A549 (cell line): ENCODE measurements around the gene CDC26. TPM values are rescaled to one million over a fixed set of nuclear protein-coding genes. Genes with fewer than 3 reads are reported as not detected.
A peak's percentile ranks its signal among the peaks of the same experiment; 100 is the strongest.

Source experiments
- ATAC-seq, 2 experiments: fragments of 200-7000 bp in 1 of 2; fragments of >200 bp in 1 of 2; cut with Nextera tagmentation in 1 of 2; cut with Tn5 transposase in 1 of 2; 3 replicates each; pipeline versions ENCODE4 v1.8.0 to v1.9.1; 2018 to 2020; ENCODE audit warnings: mild to moderate bottlenecking in 1 of 2, moderate library complexity in 1 of 2
- CTCF ChIA-PET: fragments of 300-600 bp; sonication (Branson Sonifier 250); formaldehyde crosslinking; extraction: SDS; loops from one replicate; lab custom pipeline; 2021; ENCODE audit warnings: antibody characterized with exemption, inconsistent platforms; lab: Yijun Ruan, JAX
- POLR2A ChIA-PET: fragments of 350-600 bp; formaldehyde crosslinking; extraction: SDS; loops from one replicate; lab custom pipeline; 2021; ENCODE audit warnings: antibody characterized with exemption, inconsistent platforms; lab: Yijun Ruan, JAX
- DNase-seq, 2 experiments: peaks; one replicate each; pipeline versions ENCODE4 v3.0.0 to v3.0.0-alpha.2; 2011 to 2016; ENCODE audit warnings: low read depth in 1 of 2, low spot score in 1 of 2
- FAIRE-seq: peaks from 2 replicates; lab custom pipeline; 2011; peaks lifted over from hg19 to GRCh38; lab: Jason Lieb, UNC
- H3K27ac ChIP-seq, 2 experiments: fragments of >200 bp; sonication (Bioruptor Twin); formaldehyde crosslinking; 3 replicates each; pipeline ENCODE4 v1.5.1; 2016 to 2017
- H3K4me1 ChIP-seq: fragments of >200 bp; sonication (Bioruptor Twin); formaldehyde crosslinking; 3 replicates; pipeline ENCODE4 v1.6.1; 2016
- H3K4me2 ChIP-seq: fragments of >200 bp; sonication (Bioruptor Twin); formaldehyde crosslinking; 3 replicates; pipeline ENCODE4 v1.6.1; 2016
- H3K4me3 ChIP-seq: fragments of >200 bp; sonication (Bioruptor Twin); formaldehyde crosslinking; 3 replicates; pipeline ENCODE4 v1.5.1; 2016
- H3K9me3 ChIP-seq: fragments of >200 bp; sonication (Bioruptor Twin); formaldehyde crosslinking; 3 replicates; pipeline ENCODE4 v1.6.1; 2016
- ATOH8 ChIP-seq: fragments of 250-450 bp; sonication (Bioruptor Pico); IDR thresholded peaks from 2 replicates; pipeline ENCODE4 v1.5.0; 2020; ENCODE audit warnings: low read depth, mild to moderate bottlenecking, moderate library complexity
- BHLHE40 ChIP-seq: IDR thresholded peaks from 2 replicates; pipeline ENCODE4 v1.6.1; 2012; ENCODE audit warnings: low read depth, low read length, inconsistent platforms
- CEBPB ChIP-seq, 2 experiments: fragments of >200 bp in 1 of 2; sonication (Bioruptor Twin) in 1 of 2; formaldehyde crosslinking in 1 of 2; IDR thresholded peaks; 2 replicates each; pipeline ENCODE4 v1.6.1; 2012 to 2016
- EP300 ChIP-seq, 2 experiments: fragments of >200 bp; sonication (Bioruptor Twin); formaldehyde crosslinking; IDR thresholded peaks; 2 replicates in 1 of 2; 3 replicates in 1 of 2; pipeline ENCODE4 v1.6.1; 2016 to 2017
- FOSL2 ChIP-seq, 2 experiments: fragments of 450-650 bp in 1 of 2; fragments of >200 bp in 1 of 2; sonication (Bioruptor Twin) in 1 of 2; formaldehyde crosslinking; IDR thresholded peaks; 2 replicates each; pipeline versions ENCODE4 v1.5.0 to v1.6.1; 2016 to 2020; ENCODE audit warnings: mild to moderate bottlenecking in 1 of 2, moderate library complexity in 1 of 2
- GATA3 ChIP-seq: IDR thresholded peaks from 2 replicates; pipeline ENCODE4 v1.6.1; 2012; ENCODE audit warnings: borderline replicate concordance
- HEYL ChIP-seq: fragments of 250-450 bp; sonication (Bioruptor Pico); IDR thresholded peaks from 2 replicates; pipeline ENCODE4 v1.8.0; 2021; ENCODE audit warnings: mild to moderate bottlenecking, moderate library complexity
- HOXA7 ChIP-seq: fragments of 250-450 bp; sonication (Bioruptor Pico); IDR thresholded peaks from 2 replicates; pipeline ENCODE4 v1.5.0; 2020; ENCODE audit warnings: mild to moderate bottlenecking, moderate library complexity
- JUN ChIP-seq, 2 experiments: fragments of >200 bp; sonication (Bioruptor Twin); formaldehyde crosslinking; IDR thresholded peaks; 2 replicates in 1 of 2; 3 replicates in 1 of 2; pipeline ENCODE4 v1.6.1; 2016 to 2017
- KDM5A ChIP-seq: fragments of 200-600 bp; sonication (generic); IDR thresholded peaks from 2 replicates; pipeline ENCODE4 v1.6.1; 2016; ENCODE audit warnings: antibody characterized with exemption, mild to moderate bottlenecking
- NPAS2 ChIP-seq: fragments of 250-450 bp; sonication (Bioruptor Pico); IDR thresholded peaks from 2 replicates; pipeline ENCODE4 v1.8.0; 2022; ENCODE audit warnings: mild to moderate bottlenecking, moderate library complexity, borderline replicate concordance
- PHF8 ChIP-seq: fragments of 200-600 bp; sonication (generic); IDR thresholded peaks from 2 replicates; pipeline ENCODE4 v1.6.1; 2016; ENCODE audit warnings: low read depth, mild to moderate bottlenecking, antibody characterized with exemption, moderate library complexity, borderline replicate concordance
- POLR2AphosphoS2 ChIP-seq: conservative IDR thresholded peaks from 2 replicates; pipeline ENCODE4 v1.6.1; 2012; ENCODE audit warnings: low read length, improper control_type of control experiment, inconsistent platforms
- RCOR1 ChIP-seq: fragments of 150-350 bp; IDR thresholded peaks from 2 replicates; pipeline ENCODE4 v1.6.1; 2014; ENCODE audit warnings: antibody characterized with exemption, low read length, low read depth
- RFX5 ChIP-seq: fragments of 450-650 bp; IDR thresholded peaks from 2 replicates; pipeline ENCODE4 v1.7.1; 2014; ENCODE audit warnings: antibody characterized with exemption, mild to moderate bottlenecking, moderate library complexity
- RNF2 ChIP-seq: fragments of 200-600 bp; sonication (generic); IDR thresholded peaks from 2 replicates; pipeline ENCODE4 v1.6.1; 2016; ENCODE audit warnings: low read depth, mild to moderate bottlenecking, antibody characterized with exemption, moderate library complexity, borderline replicate concordance
- SREBF2 ChIP-seq: fragments of 450-650 bp; IDR thresholded peaks from 2 replicates; pipeline ENCODE4 v1.6.1; 2014; ENCODE audit warnings: mild to moderate bottlenecking, moderate library complexity
- TFCP2L1 ChIP-seq: fragments of 250-450 bp; sonication (Bioruptor Pico); IDR thresholded peaks from 2 replicates; pipeline ENCODE4 v1.5.0; 2021; ENCODE audit warnings: mild to moderate bottlenecking
- TP53 ChIP-seq: fragments of 250-450 bp; sonication (Bioruptor Pico); IDR thresholded peaks from 2 replicates; pipeline ENCODE4 v1.5.0; 2021; ENCODE audit warnings: mild to moderate bottlenecking, moderate library complexity
- ZNF302 ChIP-seq: fragments of 250-450 bp; sonication (Bioruptor Pico); IDR thresholded peaks from 2 replicates; pipeline ENCODE4 v1.9.0; 2021; ENCODE audit warnings: inconsistent platforms, mild to moderate bottlenecking, moderate library complexity
- ZSCAN20 ChIP-seq: fragments of 250-450 bp; sonication (Bioruptor Pico); IDR thresholded peaks from 2 replicates; pipeline ENCODE4 v1.8.0; 2022; ENCODE audit warnings: mild to moderate bottlenecking, moderate library complexity
- WGBS: methylation state at CpG from one replicate; pipeline ENCODE4 v1.1.6; 2017; ENCODE audit errors: missing lambda C conversion rate; 5-methylcytosine and 5-hydroxymethylcytosine counted together
- polyA plus RNA-seq, 4 experiments: library from polyadenylated mRNA; depleted of rRNA in 3 of 4; stranded (reverse); fragments of >200 nt; fragmentation: RNase III in 1 of 4; extraction: RNeasy Plus Mini Kit Qiagen cat#74134 plus additional on column Dnase treatment in 1 of 4; gene quantifications; 2 replicates in 3 of 4; 3 replicates in 1 of 4; pipeline ENCODE4 v1.2.3, GENCODE V29; 2011 to 2017
- TF ChIP-seq, protein P1 (sequence below): IDR thresholded peaks from 2 replicates; pipeline ENCODE4 v1.6.1; 2012
- TF ChIP-seq, protein P2 (sequence below): fragments of >200 bp; sonication (Bioruptor Twin); formaldehyde crosslinking; IDR thresholded peaks from 3 replicates; pipeline ENCODE4 v1.6.1; 2016
- TF ChIP-seq, protein P3 (sequence below): IDR thresholded peaks from 2 replicates; pipeline ENCODE4 v1.6.1; 2012
- TF ChIP-seq, protein P4 (sequence below): fragments of 250-450 bp; sonication (Bioruptor Pico); IDR thresholded peaks from 2 replicates; pipeline ENCODE4 v1.5.0; 2021; ENCODE audit warnings: mild to moderate bottlenecking, moderate library complexity, borderline replicate concordance

The CDC26 gene
- polyA plus RNA-seq, 2 of the 4 experiments (the other 2 are of a cell fraction): 69.0 to 80.7 TPM

DNA sequence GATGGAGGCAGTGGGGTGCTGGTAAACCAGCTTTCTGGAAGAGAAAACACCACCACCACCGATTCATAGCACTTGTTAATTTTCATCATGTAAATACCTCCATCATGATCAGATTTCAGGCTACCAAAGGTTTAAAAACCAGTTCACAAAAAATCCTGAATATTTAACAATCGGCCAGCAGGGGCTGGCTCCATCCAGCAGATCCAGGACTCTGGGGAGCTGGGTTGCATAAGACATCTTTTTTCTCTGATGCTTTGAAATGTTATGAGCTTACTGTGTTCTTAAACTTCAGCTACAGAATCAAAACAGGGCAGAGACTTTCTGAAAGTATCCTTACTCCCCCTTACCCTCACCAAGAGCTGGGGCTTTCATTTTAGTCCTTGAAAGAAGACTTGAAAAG, 42.4 kb upstream of the CDC26 start:
- WGBS: 20% methylated on average over 2 of the region's 2 CpGs
- H3K27ac ChIP-seq: no peak overlapping the region
- ChIA-PET POLR2A (no interaction called here), CTCF (interaction anchor here (0.8 to 4.3 kb wide), 9 partner anchors 10 to 341 kb away, joined by 3 to 13 read pairs (median 5); partner anchors contain the start of genes ALAD, CDC26, PRPF4 and WDR31)
- no peak for FAIRE-seq
- TF ChIP-seq NPAS2 (CRISPR knock-in tag) (no peak), FOSL2 (IDR thresholded peaks at IDR 0.05) (no peak), FOSL2 (CRISPR knock-in tag; IDR thresholded peaks at IDR 0.05) (no peak), HEYL (CRISPR knock-in tag) (no peak), TFCP2L1 (no peak), HOXA7 (CRISPR knock-in tag) (no peak), GATA3 (no peak), POLR2AphosphoS2 (no peak), CEBPB (IDR thresholded peaks at IDR 0.05) (no peak), TP53 (no peak)
- TF ChIP-seq, protein P1, sequence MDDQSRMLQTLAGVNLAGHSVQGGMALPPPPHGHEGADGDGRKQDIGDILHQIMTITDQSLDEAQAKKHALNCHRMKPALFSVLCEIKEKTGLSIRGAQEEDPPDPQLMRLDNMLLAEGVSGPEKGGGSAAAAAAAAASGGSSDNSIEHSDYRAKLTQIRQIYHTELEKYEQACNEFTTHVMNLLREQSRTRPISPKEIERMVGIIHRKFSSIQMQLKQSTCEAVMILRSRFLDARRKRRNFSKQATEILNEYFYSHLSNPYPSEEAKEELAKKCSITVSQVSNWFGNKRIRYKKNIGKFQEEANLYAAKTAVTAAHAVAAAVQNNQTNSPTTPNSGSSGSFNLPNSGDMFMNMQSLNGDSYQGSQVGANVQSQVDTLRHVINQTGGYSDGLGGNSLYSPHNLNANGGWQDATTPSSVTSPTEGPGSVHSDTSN: no peak
- TF ChIP-seq, protein P2, sequence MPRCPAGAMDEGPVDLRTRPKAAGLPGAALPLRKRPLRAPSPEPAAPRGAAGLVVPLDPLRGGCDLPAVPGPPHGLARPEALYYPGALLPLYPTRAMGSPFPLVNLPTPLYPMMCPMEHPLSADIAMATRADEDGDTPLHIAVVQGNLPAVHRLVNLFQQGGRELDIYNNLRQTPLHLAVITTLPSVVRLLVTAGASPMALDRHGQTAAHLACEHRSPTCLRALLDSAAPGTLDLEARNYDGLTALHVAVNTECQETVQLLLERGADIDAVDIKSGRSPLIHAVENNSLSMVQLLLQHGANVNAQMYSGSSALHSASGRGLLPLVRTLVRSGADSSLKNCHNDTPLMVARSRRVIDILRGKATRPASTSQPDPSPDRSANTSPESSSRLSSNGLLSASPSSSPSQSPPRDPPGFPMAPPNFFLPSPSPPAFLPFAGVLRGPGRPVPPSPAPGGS: no peak
- no peaks in the 10 kb centered on the region for H3K4me1 ChIP-seq
- DNase-seq: no peak
- ATAC-seq: peak; percentile 50 to 61; a peak in 3 of 6 replicates
- no peak overlapping the region for H3K4me2 ChIP-seq
- no peaks in the 10 kb centered on the region for H3K9me3 ChIP-seq
- H3K4me3 ChIP-seq: no peak overlapping the region

DNA sequence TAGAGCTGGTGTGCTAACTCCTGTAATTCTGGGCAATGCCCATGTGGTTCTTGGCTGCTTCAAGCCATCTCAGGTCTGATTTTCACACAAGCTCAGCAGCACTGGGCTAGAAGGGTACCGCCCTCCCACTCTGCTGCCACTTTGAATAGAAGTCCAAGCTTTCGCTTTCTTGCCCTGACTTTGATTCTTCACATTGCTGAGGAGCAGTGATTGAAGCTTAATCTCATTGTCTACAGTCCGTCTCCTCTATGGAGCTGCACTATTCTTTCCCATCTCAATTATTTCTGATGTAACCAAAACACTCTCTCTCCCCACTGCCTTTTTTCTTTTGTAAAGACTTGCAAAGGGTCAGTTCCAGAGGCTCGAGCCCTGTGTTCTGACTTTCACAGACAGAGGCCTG, 40.7 kb upstream of the CDC26 start:
- FAIRE-seq (no peak), ATAC-seq (no peak), DNase-seq (no peak)
- ChIA-PET CTCF (interaction anchor here (0.6 to 2.7 kb wide), 6 partner anchors 12 to 616 kb away, joined by 3 to 10 read pairs (median 3); partner anchors contain the start of gene ALAD), POLR2A (no interaction called here)
- Histone ChIP-seq H3K27ac (no peak overlapping the region), H3K9me3 (no peaks in the 10 kb centered on the region), H3K4me2 (no peak overlapping the region), H3K4me3 (no peak overlapping the region), H3K4me1 (no peaks in the 10 kb centered on the region)
- 87% methylated on average over 4 of the region's 4 CpGs for WGBS
- no peak for TF ChIP-seq RCOR1

GRCh38 chr9:113315231-113315630, 39.9 kb upstream of the CDC26 start:
- CTCF ChIA-PET: interaction anchor here (0.7 to 2.7 kb wide), 2 partner anchors 13 to 615 kb away, joined by 4 to 10 read pairs; no protein-coding TSS in a partner anchor
- POLR2A ChIA-PET: no interaction called here
- Histone ChIP-seq H3K4me3 (no peak overlapping the region), H3K4me1 (no peaks in the 10 kb centered on the region), H3K9me3 (no peaks in the 10 kb centered on the region), H3K4me2 (no peak overlapping the region), H3K27ac (no peak overlapping the region)
- TF ChIP-seq TFCP2L1 (no peak), JUN (IDR thresholded peaks at IDR 0.05) (no peak), POLR2AphosphoS2 (no peak), PHF8 (no peak)
- TF ChIP-seq, protein P3, sequence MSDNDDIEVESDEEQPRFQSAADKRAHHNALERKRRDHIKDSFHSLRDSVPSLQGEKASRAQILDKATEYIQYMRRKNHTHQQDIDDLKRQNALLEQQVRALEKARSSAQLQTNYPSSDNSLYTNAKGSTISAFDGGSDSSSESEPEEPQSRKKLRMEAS: no peak
- no peak for FAIRE-seq
- ATAC-seq: no peak
- no peak for DNase-seq

GRCh38 chr9:113313261-113313660, 37.9 kb upstream of the CDC26 start:
- FAIRE-seq: no peak
- CTCF ChIA-PET: interaction anchor here (1.2 to 6.7 kb wide), 3 partner anchors 13 to 87 kb away, joined by 3 to 52 read pairs (median 10); partner anchors contain the start of gene ALAD
- TF ChIP-seq, protein P4, sequence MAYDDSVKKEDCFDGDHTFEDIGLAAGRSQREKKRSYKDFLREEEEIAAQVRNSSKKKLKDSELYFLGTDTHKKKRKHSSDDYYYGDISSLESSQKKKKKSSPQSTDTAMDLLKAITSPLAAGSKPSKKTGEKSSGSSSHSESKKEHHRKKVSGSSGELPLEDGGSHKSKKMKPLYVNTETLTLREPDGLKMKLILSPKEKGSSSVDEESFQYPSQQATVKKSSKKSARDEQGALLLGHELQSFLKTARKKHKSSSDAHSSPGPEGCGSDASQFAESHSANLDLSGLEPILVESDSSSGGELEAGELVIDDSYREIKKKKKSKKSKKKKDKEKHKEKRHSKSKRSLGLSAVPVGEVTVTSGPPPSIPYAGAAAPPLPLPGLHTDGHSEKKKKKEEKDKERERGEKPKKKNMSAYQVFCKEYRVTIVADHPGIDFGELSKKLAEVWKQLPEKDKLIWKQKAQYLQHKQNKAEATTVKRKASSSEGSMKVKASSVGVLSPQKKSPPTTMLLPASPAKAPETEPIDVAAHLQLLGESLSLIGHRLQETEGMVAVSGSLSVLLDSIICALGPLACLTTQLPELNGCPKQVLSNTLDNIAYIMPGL (CRISPR knock-in tag): no peak
- TF ChIP-seq SREBF2: no peak
- TF ChIP-seq RFX5: no peak
- TF ChIP-seq BHLHE40: no peak
- TF ChIP-seq RNF2: no peak
- TF ChIP-seq, protein P3: no peak
- TF ChIP-seq CEBPB (IDR thresholded peaks at IDR 0.05): no peak
- no peak for TF ChIP-seq ZSCAN20
- TF ChIP-seq ATOH8 (CRISPR knock-in tag): no peak
- TF ChIP-seq ZNF302: no peak
- TF ChIP-seq EP300 (IDR thresholded peaks at IDR 0.05): no peak
- no peak for TF ChIP-seq TP53
- TF ChIP-seq KDM5A: no peak
- TF ChIP-seq JUN (IDR thresholded peaks at IDR 0.05): no peak

More at GRCh38 chr9:113313261-113313660, 37.9 kb upstream of the CDC26 start:
- no peaks in the 10 kb centered on the region for H3K4me1 ChIP-seq
- DNase-seq (no peak), ATAC-seq (no peak)
- POLR2A ChIA-PET: no interaction called here
- 62% methylated on average over 5 of the region's 5 CpGs for WGBS
- no peak overlapping the region for H3K27ac ChIP-seq
- no peak overlapping the region for H3K4me2 ChIP-seq
- no peak overlapping the region for H3K4me3 ChIP-seq
- no peaks in the 10 kb centered on the region for H3K9me3 ChIP-seq
